ENCODE measurements around the gene ALKBH6.

The ALKBH6 gene

DNA sequence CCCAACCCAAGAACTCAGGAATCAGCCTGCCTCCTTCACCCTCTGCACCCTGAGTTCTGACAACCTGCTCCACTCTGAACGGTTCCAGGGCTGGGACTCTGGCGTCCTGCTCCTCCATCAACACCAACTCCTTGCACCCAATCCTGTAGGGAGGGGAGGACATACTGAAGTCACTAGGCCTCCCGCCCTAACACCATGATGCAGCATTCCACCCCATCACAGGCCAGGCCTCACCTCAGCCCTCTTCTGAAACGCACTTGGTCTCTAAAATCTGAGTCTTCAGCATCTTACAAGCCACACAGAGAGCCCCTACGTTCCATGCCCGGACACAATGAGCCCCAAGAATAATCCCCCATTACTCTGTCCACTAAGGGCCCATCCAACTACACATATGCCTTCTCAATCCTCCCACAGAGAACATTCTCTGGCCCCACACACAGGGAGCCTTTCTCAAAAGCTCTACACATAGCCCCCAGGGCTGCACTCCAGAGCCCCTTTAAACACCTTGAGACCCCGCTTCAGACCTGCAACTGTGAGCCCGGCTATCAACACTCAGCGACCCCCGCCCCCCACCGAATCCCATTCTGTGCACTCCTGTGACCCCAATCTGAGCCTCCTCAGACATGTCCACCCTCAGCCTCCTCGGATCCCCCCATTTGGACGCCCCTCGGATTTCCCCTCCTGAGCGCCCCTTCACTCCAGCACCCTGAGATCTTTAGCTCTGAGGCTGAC, 567 bp downstream of the ALKBH6 start:
- ATAC-seq (ENCODE audit: insufficient read depth, low read depth), result no peak
- H3K27ac ChIP-seq (ENCODE audit: low read length), result peak overlapping the region; percentile 90
- peak overlapping the region; percentile 97 for H2AFZ ChIP-seq (ENCODE audit: low read depth, low read length)

DNA sequence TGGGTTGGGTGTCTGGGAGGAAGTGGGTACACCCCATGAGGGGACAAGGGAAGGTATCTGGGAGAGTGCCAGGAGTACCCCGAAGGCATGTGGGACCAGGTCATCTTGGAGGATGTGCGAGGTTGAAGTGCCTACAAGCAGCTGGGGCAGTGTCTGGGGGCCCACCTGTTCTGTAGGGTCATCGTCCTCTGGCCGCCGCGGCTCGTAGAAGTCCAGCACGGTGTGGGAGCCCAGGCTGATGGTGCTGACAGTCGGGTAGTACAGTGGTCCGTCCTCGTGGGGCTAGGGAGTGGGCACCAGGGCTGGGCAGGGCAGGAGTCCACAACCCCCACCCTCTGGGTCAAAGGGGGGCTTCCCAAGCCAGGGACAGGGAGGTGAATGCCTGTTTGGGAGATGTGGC, 3.6 kb downstream of the ALKBH6 start:
- DNase-seq (no peak), ATAC-seq (ENCODE audit: insufficient read depth, low read depth) (no peak)
- H4K20me1 ChIP-seq (ENCODE audit: insufficient read depth, low read length), result no peaks in the 10 kb centered on the region
- TF ChIP-seq, protein P1, sequence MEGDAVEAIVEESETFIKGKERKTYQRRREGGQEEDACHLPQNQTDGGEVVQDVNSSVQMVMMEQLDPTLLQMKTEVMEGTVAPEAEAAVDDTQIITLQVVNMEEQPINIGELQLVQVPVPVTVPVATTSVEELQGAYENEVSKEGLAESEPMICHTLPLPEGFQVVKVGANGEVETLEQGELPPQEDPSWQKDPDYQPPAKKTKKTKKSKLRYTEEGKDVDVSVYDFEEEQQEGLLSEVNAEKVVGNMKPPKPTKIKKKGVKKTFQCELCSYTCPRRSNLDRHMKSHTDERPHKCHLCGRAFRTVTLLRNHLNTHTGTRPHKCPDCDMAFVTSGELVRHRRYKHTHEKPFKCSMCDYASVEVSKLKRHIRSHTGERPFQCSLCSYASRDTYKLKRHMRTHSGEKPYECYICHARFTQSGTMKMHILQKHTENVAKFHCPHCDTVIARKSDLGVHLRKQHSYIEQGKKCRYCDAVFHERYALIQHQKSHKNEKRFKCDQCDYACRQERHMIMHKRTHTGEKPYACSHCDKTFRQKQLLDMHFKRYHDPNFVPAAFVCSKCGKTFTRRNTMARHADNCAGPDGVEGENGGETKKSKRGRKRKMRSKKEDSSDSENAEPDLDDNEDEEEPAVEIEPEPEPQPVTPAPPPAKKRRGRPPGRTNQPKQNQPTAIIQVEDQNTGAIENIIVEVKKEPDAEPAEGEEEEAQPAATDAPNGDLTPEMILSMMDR (IDR thresholded peaks at IDR 0.05; ENCODE audit: borderline replicate concordance, extremely low read depth, low read length, poor library complexity, severe bottlenecking), result no peak
- no peak for TF ChIP-seq EZH2 (IDR thresholded peaks at IDR 0.05; ENCODE audit: borderline replicate concordance, low read depth, low read length, severe bottlenecking)
- H3K9ac ChIP-seq (ENCODE audit: low read depth, low read length), result no peak overlapping the region
- H3K27ac ChIP-seq (ENCODE audit: low read length), result no peak overlapping the region
- H3K36me3 ChIP-seq (ENCODE audit: insufficient read depth, low read length), result no peaks in the 10 kb centered on the region
- H3K4me3 ChIP-seq (ENCODE audit: low read depth in 1 of 2, low read length in 2 of 2), result no peak overlapping the region
- H2AFZ ChIP-seq (ENCODE audit: low read depth, low read length), result no peak overlapping the region
- H3K4me1 ChIP-seq (ENCODE audit: insufficient read depth, low read length), result peaks cover 23% of the 10 kb centered on the region
- H3K27me3 ChIP-seq (ENCODE audit: insufficient read depth, low read length, poor library complexity), result no peaks in the 10 kb centered on the region
- no peaks in the 10 kb centered on the region for H3K9me3 ChIP-seq (ENCODE audit: insufficient read depth, low read length, severe bottlenecking)
- H3K4me2 ChIP-seq (ENCODE audit: insufficient read depth, low read length), result no peak overlapping the region
- peaks cover 24% of the 10 kb centered on the region for H3K79me2 ChIP-seq (ENCODE audit: insufficient read depth, low read length)

More for the DNA sequence above, 567 bp downstream of the ALKBH6 start:
- Histone ChIP-seq H3K4me2 (ENCODE audit: insufficient read depth, low read length) (peak overlapping the region; percentile 96), H3K79me2 (ENCODE audit: insufficient read depth, low read length) (peaks cover 36% of the 10 kb centered on the region), H3K4me1 (ENCODE audit: insufficient read depth, low read length) (peaks cover 28% of the 10 kb centered on the region), H3K9me3 (ENCODE audit: insufficient read depth, low read length, severe bottlenecking) (no peaks in the 10 kb centered on the region), H3K36me3 (ENCODE audit: insufficient read depth, low read length) (0 out of 2 replicates have a peak, but pooled peaks cover 15% of the 10 kb centered on the region), H3K27me3 (ENCODE audit: insufficient read depth, low read length, poor library complexity) (no peaks in the 10 kb centered on the region), H4K20me1 (ENCODE audit: insufficient read depth, low read length) (no peaks in the 10 kb centered on the region), H3K9ac (ENCODE audit: low read depth, low read length) (peak overlapping the region; percentile 92), H3K4me3 (ENCODE audit: low read depth in 1 of 2, low read length in 2 of 2) (peak overlapping the region; percentile 67 to 96)
- TF ChIP-seq, protein P1 (IDR thresholded peaks at IDR 0.05; ENCODE audit: borderline replicate concordance, extremely low read depth, low read length, poor library complexity, severe bottlenecking), result no peak
- TF ChIP-seq EZH2 (IDR thresholded peaks at IDR 0.05; ENCODE audit: borderline replicate concordance, low read depth, low read length, severe bottlenecking), result no peak
- no peak for DNase-seq

DNA sequence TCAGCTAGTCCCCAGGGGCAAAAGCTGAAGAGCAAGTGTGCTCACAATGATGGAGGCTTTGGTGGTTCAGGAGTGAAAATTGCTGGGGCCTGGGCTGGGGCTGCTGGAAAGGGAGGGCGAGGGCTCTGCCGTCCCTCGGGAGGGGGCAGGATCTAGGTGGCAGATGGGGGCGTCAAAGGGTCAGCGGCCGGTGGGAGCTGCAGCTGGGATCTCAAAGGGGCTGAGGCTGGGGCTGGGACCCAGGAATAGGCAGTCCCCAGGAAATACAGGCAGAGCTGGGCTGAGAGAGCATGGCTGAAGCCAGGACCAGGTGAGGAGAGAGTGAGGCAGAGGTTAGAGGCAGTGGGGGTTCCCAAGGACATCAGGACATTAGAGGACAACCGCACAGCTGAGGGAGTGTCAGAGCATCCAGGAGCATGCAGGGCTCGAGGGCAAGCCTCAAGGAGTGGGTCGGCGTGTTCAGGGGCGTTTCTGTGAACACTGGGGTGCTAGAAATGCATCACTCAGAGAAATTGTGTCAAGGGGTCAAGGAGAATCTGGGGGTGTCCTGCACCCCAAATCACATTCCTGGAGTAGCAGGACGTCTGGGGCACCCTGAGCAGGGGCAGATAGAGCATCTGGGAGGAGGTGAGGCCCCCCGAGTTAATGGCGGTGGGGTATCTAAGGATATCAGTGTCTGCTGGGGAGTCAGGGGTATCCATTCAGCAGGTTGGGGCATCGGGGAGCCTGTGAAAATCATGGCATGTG, 4.2 kb downstream of the ALKBH6 start:
- Histone ChIP-seq H2AFZ (ENCODE audit: low read depth, low read length) (no peak overlapping the region), H3K4me1 (ENCODE audit: insufficient read depth, low read length) (peaks cover 17% of the 10 kb centered on the region), H3K9ac (ENCODE audit: low read depth, low read length) (no peak overlapping the region), H3K4me3 (ENCODE audit: low read depth in 1 of 2, low read length in 2 of 2) (no peak overlapping the region), H3K79me2 (ENCODE audit: insufficient read depth, low read length) (peaks cover 18% of the 10 kb centered on the region), H3K9me3 (ENCODE audit: insufficient read depth, low read length, severe bottlenecking) (no peaks in the 10 kb centered on the region), H3K27ac (ENCODE audit: low read length) (no peak overlapping the region), H4K20me1 (ENCODE audit: insufficient read depth, low read length) (no peaks in the 10 kb centered on the region), H3K4me2 (ENCODE audit: insufficient read depth, low read length) (no peak overlapping the region), H3K36me3 (ENCODE audit: insufficient read depth, low read length) (no peaks in the 10 kb centered on the region), H3K27me3 (ENCODE audit: insufficient read depth, low read length, poor library complexity) (no peaks in the 10 kb centered on the region)
- no peak for ATAC-seq (ENCODE audit: insufficient read depth, low read depth)
- no peak for TF ChIP-seq EZH2 (IDR thresholded peaks at IDR 0.05; ENCODE audit: borderline replicate concordance, low read depth, low read length, severe bottlenecking)
- TF ChIP-seq, protein P1 (IDR thresholded peaks at IDR 0.05; ENCODE audit: borderline replicate concordance, extremely low read depth, low read length, poor library complexity, severe bottlenecking), result no peak
- no peak for DNase-seq
